Occipital lobe (tissue), 2 donors: Measurements from ENCODE around the gene EDARADD. TPM values are rescaled to one million over a fixed set of nuclear protein-coding genes. Genes with fewer than 3 reads are reported as not detected.

ENCODE experiments used
- DNase-seq: peaks from one replicate; lab custom pipeline; 2025; lab: John Stamatoyannopoulos, UW
- total RNA-seq: library from RNA; depleted of rRNA; stranded (reverse); fragments of >200 nt; gene quantifications from one replicate; pipeline ENCODE4 v1.2.3, GENCODE V29; 2014

EDARADD gene
- total RNA-seq, 1 donor from 2014 or later = 6.1 TPM

- DNase-seq = no peak
Observed at GRCh38 chr1:236392182-236392581, 1.9 kb upstream of the EDARADD start.

DNA sequence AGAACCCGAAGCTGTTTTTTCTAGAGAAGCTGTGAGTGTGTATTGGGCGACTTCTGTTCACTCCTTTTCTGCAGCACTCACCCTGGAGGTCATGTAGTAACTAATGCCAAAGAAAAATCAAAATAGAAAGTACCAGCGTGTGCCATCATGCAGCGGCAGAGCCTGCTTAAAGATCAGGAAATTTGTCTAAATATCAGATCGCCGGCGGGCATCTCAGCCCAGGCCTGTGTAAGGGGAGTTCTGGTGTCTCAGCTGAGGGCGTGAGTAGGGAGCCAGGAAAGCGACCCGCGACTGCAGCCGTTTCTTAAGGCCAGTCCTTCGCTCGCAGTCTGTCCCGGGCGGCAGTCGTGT lies 768 bp downstream of the EDARADD start:
- DNase-seq = no peak

- no peak for DNase-seq
Observed at GRCh38 chr1:236395230-236395946, 1.3 kb downstream of the EDARADD start.

DNA sequence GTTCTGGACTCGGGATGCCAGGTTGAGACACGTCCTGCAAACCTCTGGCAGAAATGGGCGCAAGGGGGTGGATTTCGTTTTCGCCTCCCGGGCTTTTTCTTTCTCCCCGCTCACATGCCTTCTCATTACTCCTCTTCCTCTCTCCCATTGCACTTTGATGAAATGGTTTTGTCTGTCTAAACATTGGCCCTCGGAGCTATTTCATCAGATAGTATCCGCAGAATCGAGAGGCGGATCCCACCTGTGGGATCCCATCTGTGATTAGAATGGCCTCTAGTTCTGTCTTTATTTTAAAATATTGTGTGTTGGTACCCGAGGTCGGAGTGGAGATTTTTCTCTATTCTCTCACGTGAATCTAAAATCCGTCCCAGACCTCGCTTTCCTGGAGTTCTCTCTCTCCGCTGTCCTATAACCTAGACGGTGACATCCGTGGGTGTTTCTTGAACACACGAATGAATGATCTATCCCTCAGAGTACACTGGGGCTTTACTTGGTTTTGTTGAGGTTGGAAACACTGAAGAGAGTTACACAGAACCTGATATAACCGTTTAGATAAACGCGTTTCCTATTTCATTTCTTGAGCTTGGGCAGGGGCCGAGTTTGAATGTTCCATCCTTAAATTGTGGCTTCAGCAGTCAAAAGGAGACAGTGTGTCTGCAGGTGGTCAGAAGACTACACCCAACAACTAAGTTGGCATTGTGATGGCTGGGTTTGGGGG lies 2.0 kb downstream of the EDARADD start:
- DNase-seq = no peak

- DNase-seq = no peak
Observed at GRCh38 chr1:236396665-236397043, 2.6 kb downstream of the EDARADD start.

GRCh38 chr1:236397173-236397759 lies 3.2 kb downstream of the EDARADD start:
- no peak for DNase-seq

DNA sequence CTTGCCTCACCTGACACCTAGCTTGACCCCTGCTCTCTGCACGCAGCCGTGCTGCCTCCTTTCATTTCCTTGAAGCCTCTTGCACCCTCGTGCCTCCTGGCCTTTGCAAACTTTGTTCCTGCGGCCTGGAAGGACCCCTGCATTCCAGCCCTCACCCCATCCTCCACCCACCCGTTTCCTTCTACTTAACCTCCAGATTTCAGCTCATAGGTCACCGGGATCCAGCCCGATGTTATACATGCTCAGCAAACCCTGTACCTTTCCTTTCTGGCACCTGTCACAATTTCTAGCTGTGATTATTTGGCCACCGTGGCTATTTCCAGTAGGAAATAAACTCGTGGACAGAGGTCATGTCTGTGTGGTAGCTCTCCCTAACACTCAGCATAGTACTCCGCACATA lies 4.5 kb downstream of the EDARADD start:
- no peak for DNase-seq

DNA sequence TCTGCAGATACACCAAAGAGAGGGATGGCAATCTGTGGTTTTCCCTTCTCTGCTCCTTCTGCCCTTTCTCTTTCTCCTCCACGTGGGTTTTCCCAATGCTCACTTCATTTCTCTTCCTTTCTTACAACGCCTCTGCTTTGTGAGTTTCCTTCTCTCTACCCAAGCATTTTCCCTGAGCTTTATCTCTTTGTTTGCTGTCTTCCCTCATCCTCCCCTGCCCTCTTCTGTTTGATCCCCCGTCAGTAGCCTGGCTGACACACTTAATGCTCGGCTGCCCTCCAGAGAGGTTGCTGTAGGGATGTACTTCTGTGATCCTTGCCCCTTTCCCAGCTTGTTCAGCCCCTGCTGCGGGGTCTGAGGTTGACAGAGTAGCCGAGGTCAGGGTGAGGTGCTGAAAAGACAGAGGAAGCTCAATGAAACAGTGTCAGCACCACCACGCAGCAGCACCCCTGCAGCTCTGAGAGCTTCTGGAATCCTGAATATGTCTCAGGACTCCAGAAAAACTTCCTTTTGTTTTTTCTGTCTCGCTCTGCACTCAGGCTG lies 6.0 kb downstream of the EDARADD start:
- no peak for DNase-seq

GRCh38 chr1:236401698-236402097 lies 7.6 kb downstream of the EDARADD start:
- DNase-seq = no peak

DNA sequence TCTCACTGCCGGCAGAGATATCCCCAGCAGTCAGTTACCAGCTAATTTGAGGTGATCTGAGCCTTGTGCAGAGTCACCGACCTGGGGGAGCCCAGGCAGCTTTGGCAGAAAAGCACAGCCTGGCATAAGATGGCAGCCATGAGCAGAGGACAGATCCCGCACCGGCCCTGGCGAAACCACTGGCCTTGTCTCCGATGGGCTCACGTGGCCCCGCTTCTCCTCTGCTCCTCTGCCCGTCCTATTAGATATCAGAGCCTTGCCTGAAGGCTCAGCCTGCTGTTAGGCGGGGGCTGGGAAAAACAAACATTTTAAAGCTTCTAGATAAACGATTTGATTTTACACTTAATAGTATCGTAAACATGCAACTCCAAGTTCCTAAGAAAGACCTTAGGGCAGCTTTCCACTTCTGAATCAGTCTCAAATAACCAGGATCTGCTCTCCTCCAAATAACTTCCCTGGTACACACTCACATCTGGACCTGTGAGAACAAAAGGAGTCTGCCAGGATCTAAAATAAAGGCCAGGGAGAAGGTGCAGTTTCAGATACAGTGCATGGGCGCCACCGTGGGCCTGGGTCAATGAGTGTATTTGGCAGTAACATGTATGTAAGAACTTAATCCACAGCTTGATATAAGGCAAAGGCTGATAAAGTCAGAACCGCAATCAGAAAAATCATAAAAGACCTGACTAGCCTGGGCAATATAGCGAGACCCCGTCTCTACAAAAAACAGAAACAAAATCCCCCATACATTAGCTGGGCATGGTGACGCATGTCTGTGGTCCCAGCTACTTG lies 10.0 kb downstream of the EDARADD start:
- DNase-seq = no peak

DNA sequence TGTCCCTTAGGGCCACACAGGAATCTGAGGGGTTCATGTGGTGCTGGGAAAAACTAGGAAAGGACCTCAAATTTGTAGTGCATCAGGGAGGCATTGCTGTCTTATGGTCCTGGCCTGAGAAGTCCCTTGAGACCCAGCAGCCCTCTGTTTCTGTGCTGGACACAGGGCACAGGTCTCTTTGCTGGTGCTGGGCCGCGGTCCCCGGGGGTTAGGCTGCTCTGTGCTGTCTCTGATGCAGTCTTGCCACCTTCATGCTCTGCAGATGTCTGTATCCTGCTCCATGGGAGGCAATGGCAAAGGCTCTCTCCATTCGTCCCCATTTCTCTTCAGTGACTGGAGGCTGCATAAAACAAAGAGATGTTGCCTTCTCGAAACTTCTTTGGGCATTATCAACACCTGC lies 13.0 kb downstream of the EDARADD start:
- no peak for DNase-seq

DNA sequence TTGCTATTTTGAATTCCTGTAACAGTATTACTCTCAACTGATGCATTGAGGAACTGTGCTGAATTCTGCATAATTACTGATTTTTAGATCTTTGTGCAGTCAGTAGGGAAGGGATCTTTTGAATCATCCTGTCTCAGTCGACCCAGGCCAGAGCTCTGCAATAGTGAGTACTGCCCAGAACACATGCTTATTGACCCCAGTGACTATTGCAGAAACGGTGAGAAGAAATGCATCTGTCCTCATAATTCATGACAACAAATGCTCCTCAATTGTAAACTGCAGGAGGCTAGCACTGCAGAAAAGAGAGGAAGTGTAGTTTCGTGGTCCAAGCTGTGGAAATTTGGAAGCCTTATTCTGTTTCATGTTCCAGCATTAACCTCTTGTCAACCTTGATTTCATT lies 19.6 kb downstream of the EDARADD start:
- DNase-seq = no peak

DNA sequence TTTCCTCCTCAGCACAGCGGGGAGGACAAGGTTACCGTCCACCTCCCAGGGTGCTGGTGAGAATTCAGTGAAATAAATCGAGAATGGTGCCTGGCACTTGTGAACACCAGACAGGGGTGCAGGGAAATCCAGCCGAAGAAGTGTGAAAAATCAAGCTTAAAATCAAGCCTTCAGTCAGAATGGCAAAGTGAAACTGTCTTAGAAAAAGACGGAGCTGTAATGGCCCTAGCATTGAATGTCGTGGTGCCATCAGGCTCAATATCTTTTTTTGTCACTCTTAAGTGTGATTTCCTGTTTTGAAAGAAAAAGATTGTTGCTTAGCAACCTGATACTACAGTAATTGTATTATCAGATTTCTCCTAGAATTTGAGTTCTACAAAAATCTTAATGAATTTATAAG lies 22.1 kb downstream of the EDARADD start:
- no peak for DNase-seq

GRCh38 chr1:236417336-236417735 lies 23.2 kb downstream of the EDARADD start:
- DNase-seq = no peak

GRCh38 chr1:236419502-236419901 lies 25.4 kb downstream of the EDARADD start:
- no peak for DNase-seq

GRCh38 chr1:236421022-236421421 lies 26.9 kb downstream of the EDARADD start:
- no peak for DNase-seq

- DNase-seq = no peak
Observed at GRCh38 chr1:236421850-236422516, 27.9 kb downstream of the EDARADD start.

DNA sequence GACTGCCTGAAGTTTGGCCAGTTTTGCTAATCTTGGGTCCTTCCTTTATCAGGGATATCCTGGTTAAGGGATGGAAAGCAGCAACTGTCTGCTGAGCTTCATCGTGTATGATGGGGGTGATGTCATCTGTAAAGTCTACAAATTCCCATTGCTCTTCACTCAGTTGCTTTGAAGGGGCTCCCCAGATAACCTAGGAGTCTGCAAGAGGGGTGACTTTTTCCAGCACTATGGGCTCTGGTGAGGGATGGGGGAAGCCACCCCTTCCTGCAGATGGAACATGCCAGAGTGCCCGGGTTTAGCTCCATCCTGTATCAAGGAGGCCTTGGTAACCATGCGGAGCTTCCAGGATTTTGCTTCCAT lies 28.4 kb downstream of the EDARADD start:
- DNase-seq = no peak

GRCh38 chr1:236425031-236425663 lies 31.1 kb downstream of the EDARADD start:
- DNase-seq = no peak

- no peak for DNase-seq
Observed at GRCh38 chr1:236426215-236426614, 32.1 kb downstream of the EDARADD start.

DNA sequence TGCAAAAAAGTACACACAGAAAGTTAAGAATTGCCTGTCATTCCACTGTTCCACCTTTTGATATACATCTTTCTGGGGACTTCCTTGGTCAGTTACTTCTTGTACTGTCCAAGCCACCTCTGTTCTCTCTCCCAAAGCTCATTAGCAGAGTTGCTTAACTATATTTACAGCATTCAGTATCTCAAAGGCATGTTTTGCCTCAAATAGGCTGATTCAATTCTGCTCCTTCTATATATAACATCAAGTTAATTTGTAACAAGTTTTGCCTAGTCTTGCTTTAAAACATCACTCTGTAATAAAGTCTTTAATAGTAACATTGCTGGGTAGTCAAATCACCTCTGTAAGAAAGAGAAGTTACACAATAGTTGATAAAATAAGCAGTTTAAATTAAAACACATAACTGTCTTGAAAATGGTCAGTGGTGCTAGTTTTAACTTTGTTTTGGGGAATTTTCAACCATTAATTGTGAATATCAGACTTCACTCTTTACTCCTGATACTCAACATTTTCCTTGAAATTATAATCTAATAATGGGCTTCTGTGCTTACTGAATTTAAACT lies 35.7 kb downstream of the EDARADD start:
- DNase-seq = no peak
